GM12878 (cell line): Measurements from ENCODE around the gene ELMO3.

Experiments used
- CTCF ChIP-seq, 3 experiments: IDR thresholded peaks in 2 of 3; conservative IDR thresholded peaks in 1 of 3; 2 replicates each; pipeline ENCODE4 v1.5.1; 2011; ENCODE audit warnings: low read depth in 3 of 3, low read length in 3 of 3, mild to moderate bottlenecking in 3 of 3, control low read depth in 2 of 3, moderate library complexity in 2 of 3, inconsistent platforms in 1 of 3, mixed read lengths in 1 of 3; ENCODE audit not compliant: control insufficient read depth in 2 of 3, insufficient read depth in 1 of 3; ENCODE audit errors: extremely low read depth in 1 of 3
- JUND ChIP-seq: IDR thresholded peaks from 2 replicates; pipeline ENCODE4 v1.6.1; 2012; ENCODE audit warnings: low read depth, mild to moderate bottlenecking, low read length, improper control_type of control experiment, moderate library complexity
- REST ChIP-seq: IDR thresholded peaks from 2 replicates; pipeline ENCODE4 v1.6.1; 2012; ENCODE audit warnings: mild to moderate bottlenecking, low read depth, low read length

- TF ChIP-seq REST, result no peak
- no peak for TF ChIP-seq CTCF (IDR thresholded peaks at IDR 0.05 in 2 of 3, conservative IDR thresholded peaks at IDR 0.05 in 1 of 3; ENCODE audit: control insufficient read depth in 2 of 3, extremely low read depth in 1 of 3, insufficient read depth in 1 of 3, low read depth in 3 of 3, low read length in 3 of 3)
- no peak for TF ChIP-seq JUND
These were observed 35.3 kb downstream of the ELMO3 start for GRCh38 chr16:67234180-67234597.
